NCI-H1048 (cell line): ENCODE results near the gene TSPAN5.

Experiments
- DNase-seq: peaks from one replicate; lab custom pipeline; 2025; lab: John Stamatoyannopoulos, UW

TSPAN5 gene

DNA sequence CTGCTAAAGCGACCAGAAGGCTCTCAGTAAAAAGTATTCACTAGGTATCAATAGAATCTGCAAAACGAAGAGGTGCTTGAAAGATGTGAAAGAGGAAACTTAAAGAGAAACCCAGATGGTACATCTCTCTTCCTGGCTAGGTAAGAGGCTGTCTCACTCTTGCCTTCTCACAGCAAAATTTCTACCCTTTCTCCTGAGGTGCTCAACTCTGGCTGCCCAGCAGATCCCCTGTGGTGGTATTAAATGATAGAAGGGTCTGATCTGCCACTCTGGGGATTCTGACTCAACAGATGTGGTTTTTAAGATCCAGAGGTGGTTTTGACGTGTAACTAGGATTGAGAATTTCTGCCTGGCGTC lies 14.9 kb upstream of the TSPAN5 start:
- DNase-seq, result no peak

GRCh38 chr4:98672583-98673287 lies 14.3 kb upstream of the TSPAN5 start:
- no peak for DNase-seq

- DNase-seq, result no peak
Measured at GRCh38 chr4:98671131-98671530, 12.7 kb upstream of the TSPAN5 start.

- DNase-seq, result no peak
Measured at GRCh38 chr4:98670186-98670585, 11.8 kb upstream of the TSPAN5 start.

- DNase-seq, result no peak
Measured at GRCh38 chr4:98669577-98669976, 11.2 kb upstream of the TSPAN5 start.

- no peak for DNase-seq
Measured at GRCh38 chr4:98664959-98665358, 6.5 kb upstream of the TSPAN5 start.

DNA sequence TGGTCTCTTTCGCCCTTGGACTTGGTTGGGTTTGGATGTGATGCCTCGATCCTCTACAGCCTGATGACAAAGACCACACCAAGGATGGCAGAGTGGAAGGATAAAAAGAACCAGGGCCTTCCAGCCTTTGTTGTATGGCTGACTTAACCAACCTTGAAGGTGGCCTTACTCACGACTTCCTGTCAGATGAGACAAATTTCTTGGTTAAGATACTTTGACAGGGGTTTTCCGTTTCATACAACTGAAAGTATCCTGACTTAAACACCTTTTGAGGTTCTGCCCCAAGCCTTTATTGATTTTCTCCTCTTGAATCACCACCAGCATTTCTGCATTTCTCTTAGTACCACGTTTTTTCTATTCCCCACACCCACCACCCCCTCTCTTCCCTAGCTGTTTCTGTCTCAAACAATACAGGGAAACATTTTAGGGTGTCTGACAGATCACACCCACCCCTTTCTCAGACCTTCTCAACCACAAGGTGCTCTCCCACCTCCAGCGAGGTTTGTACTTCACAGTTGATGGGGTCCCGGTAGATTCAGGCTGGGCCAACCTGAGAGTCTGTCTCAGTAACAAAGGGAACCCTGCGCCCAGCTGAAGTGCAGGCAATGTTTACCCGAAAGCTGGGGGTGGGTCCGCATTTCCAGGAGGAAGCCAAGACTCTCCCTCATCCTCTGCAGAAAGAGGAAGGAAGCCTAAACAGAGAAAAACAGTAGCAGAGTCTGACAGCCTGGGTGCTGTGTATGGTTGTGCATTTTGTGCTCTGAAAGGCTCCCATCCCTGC lies 5.0 kb upstream of the TSPAN5 start:
- DNase-seq, result no peak

DNA sequence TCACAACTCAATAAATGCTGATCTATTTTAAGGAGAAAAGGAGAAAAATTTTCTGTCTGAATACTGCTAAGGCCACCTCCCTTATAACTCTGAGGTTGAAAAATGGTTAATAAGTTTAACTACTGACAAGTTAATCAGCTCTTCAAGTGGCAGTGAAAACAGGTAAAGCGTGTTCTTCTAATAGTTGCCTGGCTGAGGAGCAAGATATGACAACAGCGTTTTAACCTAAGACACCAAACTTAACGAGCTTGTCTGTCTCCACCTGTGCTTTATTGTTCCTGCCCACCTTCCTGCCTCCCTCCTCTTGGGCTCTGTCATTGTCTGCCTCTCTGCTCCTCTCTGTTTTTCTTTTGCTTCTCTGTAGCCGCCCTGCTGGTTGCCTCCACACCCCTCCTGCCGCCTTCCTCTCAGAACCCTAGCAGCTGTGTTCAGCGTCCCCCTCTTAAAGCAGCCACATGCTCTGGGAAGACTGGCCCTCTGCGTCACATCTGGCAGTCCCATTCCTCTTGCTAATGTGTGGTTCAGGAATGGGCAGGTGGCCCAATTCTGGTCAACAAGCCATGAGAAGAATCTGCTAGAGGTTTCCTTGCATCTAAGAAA lies 4.3 kb upstream of the TSPAN5 start:
- DNase-seq, result no peak

DNA sequence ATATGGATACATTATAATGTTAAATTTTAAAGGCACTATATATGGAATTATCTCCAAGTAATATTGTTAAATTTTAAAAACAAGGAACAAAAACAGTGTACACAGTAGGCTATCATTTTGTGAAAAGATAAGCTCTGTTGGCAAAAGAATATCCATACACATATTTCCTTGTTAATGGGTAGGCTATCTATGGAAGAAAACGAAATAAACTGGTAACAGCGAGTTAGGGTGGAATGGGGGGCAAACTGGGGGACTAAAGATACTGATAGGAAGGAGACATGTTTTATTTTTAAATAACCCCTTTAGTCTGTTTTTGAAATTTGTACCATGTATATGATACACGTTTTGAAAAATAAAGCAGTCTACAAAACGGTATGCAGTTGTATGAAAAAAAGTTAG lies 3.6 kb upstream of the TSPAN5 start:
- DNase-seq, result no peak

DNA sequence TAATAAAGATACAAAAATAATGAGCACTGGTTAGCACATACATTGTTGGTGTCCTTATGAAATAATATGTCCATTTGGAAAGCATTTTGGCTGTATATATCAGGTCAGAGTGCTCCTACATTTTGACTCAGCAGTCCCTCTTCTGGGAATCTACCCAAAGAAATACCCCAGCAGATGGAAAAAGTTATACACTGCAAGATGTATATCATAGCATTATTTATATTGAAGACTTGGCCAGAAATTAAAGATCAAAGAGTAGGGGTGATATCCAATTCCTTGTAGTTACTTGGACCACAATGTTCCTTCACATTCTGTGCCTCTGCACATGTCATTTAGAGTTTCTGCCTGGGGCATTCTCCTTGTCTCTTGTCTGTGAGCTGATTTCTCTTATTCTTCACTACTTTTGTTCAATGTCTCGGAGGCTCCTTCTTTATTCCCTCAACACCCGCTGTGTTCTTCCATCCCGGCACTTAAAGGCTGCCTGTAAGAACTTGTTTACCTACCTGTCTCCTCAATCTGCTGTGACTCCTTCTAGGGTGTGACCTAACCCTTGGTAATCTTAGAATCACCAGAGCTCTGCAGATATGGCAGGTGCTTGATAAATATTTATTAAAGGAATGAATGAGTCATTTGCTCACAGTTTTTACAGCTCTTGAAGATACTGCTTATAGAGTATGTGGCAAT lies 3.1 kb upstream of the TSPAN5 start:
- no peak for DNase-seq

DNA sequence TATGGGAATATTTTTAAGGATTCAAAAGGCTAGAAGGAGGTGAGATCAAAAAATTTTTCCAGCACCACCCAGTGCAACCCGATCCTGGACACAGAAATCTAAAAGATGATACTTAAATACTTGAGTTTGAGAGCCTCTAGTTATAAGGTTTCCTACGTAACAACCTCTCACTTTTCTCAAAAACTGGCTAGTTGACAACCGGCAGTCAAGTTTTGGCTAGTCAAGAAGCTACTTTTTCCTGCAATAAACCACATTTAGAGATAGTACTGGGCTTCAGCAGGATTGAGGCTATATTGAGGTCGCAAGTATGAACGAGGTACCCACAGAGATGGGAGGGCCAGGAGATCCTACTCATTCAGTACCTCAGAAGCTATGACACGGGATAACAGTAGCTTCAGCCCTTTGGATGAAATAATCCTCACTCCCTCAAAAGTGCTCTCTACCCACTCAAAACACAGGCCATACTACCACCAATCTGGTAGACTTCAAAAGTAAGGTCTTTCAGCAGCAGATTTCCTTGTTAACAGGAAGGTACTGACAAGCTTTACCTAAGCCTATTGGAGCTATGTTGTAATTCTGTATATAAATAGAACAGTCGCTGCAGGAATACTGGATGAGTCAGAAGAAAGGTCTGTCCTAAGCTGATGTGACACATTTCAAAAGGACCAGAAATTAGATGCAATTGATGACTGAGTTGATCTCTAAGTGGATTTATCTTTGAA lies 1.5 kb upstream of the TSPAN5 start:
- no peak for DNase-seq

- no peak for DNase-seq
Measured at GRCh38 chr4:98659106-98659592, 738 bp upstream of the TSPAN5 start.

DNA sequence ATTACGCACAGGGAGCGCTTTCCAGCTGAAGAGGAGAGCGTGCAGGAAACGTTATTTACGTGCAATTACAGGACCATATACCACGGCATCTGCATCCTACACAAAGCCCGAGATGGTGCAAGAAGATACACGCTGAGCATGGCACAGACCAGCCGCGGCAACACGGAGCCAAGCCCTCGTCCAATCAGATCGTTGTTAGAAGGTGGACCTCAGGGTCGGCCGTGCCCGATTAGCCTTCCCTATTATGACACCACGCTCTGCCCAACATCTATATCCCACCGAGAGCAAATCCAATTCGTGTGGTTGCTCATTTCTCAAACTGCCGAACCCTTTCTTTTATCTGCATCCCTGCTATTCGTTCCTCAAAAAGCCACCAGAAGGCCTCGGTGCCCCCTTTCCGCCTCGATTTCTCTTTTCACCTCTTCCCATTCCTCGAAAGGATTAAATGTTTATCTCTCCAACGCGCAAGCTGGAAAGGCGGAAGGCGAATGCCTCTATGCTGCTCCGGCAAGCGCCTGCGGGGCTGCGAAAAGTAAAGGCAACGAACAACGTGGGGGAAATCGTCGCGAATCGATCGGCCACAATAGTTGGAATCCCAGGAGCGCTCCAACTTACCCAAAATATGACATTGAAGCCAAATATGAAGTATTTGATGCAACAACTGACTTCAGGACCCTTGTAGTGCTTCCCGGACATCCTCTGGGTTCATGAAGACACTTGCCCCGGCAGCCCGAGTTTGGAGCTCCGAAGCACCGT lies 702 bp downstream of the TSPAN5 start:
- no peak for DNase-seq

DNA sequence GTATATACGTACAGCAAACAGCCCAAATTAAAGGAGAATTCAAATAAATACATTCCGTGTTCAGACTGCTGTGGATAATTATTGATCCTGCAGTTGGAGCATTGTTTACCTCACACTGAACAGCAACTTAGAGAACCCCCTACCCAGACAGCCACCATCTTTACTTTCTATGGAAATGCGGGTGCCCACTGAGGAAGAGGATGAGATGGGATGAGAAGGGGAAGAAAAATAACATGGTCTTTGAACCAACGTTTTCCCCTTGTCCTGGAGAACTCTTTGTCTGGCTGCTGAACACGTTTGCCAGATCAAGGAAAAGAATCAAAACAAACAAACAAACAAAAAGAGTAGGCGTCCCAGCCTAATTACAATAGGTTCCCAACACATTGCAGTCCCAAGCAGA lies 1.5 kb downstream of the TSPAN5 start:
- DNase-seq, result no peak

GRCh38 chr4:98656443-98656842 lies 2.0 kb downstream of the TSPAN5 start:
- DNase-seq, result no peak

DNA sequence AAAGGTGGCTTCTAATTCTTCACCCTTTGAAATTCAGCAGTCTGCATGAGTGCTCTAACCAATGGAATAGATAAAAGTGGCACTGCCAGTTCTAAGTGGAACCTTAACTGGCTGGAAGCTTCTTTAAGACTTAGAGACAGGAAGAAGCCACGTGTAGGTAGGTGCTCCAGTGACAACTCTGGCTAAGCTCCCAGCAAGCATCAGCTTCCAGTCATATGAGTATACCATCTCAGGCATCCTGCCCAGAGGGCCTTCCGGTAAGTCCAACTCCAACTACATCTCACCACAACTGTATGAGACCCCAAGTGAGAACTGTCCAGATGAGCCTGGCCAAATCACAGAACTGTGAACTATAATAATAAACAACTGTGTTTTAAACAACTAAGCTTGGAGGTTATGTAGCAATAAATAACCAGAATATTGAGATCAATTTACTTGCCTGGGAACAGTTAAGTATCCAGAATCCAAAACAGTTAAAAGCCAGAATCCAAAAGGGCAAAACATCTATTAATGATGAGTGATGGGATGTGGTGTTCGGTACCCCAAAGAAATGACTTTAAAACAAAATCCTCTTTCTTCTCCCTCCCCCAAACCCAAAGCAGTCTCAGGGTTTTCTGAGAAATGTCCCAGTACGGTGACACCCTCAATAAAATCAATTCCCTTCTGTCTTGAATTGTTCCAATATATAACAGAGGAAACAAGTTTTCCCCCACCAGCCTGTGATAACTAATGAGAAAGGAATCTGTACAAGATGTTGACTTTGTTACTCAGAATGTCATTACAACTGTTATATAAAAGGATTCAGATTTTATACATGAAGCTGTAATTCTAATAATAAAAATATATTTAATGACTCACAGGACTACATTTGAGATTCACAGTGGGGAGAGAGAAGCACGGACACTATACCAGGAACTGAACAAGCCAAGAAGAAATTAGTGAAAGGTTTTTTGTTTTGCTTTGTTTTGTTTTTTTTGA lies 4.2 kb downstream of the TSPAN5 start:
- no peak for DNase-seq

GRCh38 chr4:98652996-98653395 lies 5.4 kb downstream of the TSPAN5 start:
- DNase-seq, result no peak

DNA sequence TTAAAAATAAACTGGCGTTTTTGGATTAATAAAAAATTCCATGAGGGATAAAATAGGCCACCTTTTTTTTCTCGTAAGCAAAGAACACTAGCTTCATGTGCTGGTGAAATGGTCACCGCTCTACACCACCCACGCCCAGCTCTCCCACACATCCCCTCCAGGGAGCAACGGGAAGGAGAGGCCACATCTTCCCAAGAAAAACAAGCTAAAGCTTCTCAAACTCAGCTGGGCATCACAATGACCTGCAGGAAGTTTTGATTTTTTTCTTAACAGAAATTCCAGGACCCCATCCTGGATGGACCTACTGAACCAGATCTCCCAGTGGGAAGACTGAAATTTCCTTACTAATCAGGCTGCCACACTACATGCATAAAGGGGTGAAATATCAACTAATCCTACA lies 9.8 kb downstream of the TSPAN5 start:
- no peak for DNase-seq

DNA sequence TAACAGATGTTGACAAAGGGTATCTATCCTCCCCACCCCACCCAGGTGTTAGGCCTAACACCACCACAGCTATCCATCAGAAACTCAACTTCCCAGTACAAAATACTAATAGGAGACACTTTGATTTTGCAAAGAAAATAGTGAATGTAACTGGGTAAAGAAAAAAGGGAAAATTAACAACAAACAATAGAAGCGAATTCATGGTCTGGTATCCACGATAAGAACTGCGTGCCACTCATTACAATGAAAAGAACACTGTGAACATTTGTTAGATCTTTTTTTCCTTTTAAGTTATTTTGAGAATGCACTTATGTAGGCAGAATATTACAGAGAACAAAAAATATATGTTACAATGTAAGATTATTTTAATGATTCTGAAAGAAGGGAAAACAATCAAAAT lies 12.0 kb downstream of the TSPAN5 start:
- no peak for DNase-seq

DNA sequence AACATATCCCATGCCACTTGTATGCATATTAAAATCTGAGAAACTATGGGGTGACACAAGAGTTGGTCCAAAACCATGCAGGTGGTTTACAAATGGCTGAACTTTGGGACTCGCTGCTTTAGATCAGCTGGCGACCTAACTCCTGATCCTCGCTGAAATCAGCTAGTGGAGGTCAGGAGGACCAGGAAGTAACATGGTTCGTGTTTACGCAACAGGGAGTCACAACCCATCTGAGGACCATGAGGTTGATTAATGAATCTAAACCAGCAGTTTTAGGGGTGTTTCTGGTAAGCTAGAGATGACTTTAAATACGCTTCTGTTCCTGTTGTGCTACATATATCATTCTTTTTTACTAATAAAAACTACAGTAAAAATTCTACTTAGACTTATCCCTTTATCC lies 12.9 kb downstream of the TSPAN5 start:
- no peak for DNase-seq
